GM12878 (cell line): ENCODE measurements around the gene LAMA4. TPM values are rescaled to one million over a fixed set of nuclear protein-coding genes. Genes with fewer than 3 reads are reported as not detected.
A peak's percentile ranks its signal among the peaks of the same experiment; 100 is the strongest.
"Not testable (repeated sequence)": the region's sequence is repeated elsewhere in the genome, so short reads cannot be mapped to it uniquely, and the experiment has no call there.

ENCODE experiments used
- ATAC-seq: fragments of 200-7000 bp; cut with Tn5 transposase; 3 replicates; pipeline ENCODE4 v1.9.1; 2020; ENCODE audit warnings: mild to moderate bottlenecking, moderate library complexity
- BruUV-seq: library from RNA; stranded (reverse); fragments of 400-500 nt; replicated peaks from 2 replicates; lab custom pipeline; 2021; lab: Mats Ljungman, UMichigan
- CTCF ChIA-PET: fragments of 300-600 bp; sonication (Branson Sonifier 250); formaldehyde crosslinking; extraction: SDS; loops from one replicate; lab custom pipeline; 2021; ENCODE audit warnings: inconsistent platforms; lab: Yijun Ruan, JAX
- POLR2A ChIA-PET: fragments of 350-600 bp; formaldehyde crosslinking; extraction: SDS; loops from one replicate; lab custom pipeline; 2021; ENCODE audit warnings: inconsistent platforms; lab: Charles Lee
- RAD21 ChIA-PET: fragments of 300-600 bp; sonication (Branson Sonifier 250); formaldehyde crosslinking; loops from one replicate; lab custom pipeline; 2023; ENCODE audit warnings: antibody characterized with exemption; ENCODE audit not compliant: unreplicated experiment; lab: Charles Lee
- SMC1A ChIA-PET: fragments of 300-600 bp; sonication (Branson Sonifier 250); formaldehyde crosslinking; loops from one replicate; lab custom pipeline; 2023; ENCODE audit not compliant: unreplicated experiment, uncharacterized antibody; lab: Charles Lee
- DNase-seq: peaks from one replicate; pipeline ENCODE4 v3.0.0-alpha.2; 2011; ENCODE audit warnings: low read depth, low spot score
- FAIRE-seq: peaks from 3 replicates; lab custom pipeline; 2011; peaks lifted over from hg19 to GRCh38; lab: Jason Lieb, UNC
- H2AFZ ChIP-seq: 2 replicates; pipeline ENCODE4 v1.6.0; 2011; ENCODE audit warnings: low read depth, low read length, control low read depth; ENCODE audit not compliant: control insufficient read depth
- H3K27ac ChIP-seq: 2 replicates; pipeline ENCODE4 v1.5.1; 2011; ENCODE audit warnings: control low read depth; ENCODE audit not compliant: control insufficient read depth, insufficient read depth
- H3K27me3 ChIP-seq, 2 experiments: replicated peaks in 1 of 2; 2 replicates each; pipeline versions ENCODE4 v1.6.0 to v1.6.1; 2011; ENCODE audit warnings: low read length in 1 of 2; ENCODE audit not compliant: control insufficient read depth in 2 of 2, insufficient read depth in 2 of 2
- H3K36me3 ChIP-seq, 2 experiments: 2 replicates each; pipeline ENCODE4 v1.5.1; 2011; ENCODE audit warnings: low read length in 1 of 2; ENCODE audit not compliant: control insufficient read depth in 2 of 2, insufficient read depth in 2 of 2
- H3K4me1 ChIP-seq: 2 replicates; pipeline ENCODE4 v1.6.1; 2011; ENCODE audit warnings: mild to moderate bottlenecking, low read length, moderate library complexity, mixed read lengths; ENCODE audit not compliant: control insufficient read depth, insufficient read depth
- H3K4me2 ChIP-seq: 2 replicates; pipeline ENCODE4 v1.6.0; 2011; ENCODE audit warnings: control low read depth; ENCODE audit not compliant: control insufficient read depth, insufficient read depth
- H3K4me3 ChIP-seq: fragments of 200-600 bp; sonication (generic); 2 replicates; pipeline ENCODE4 v1.5.1; 2016
- H3K79me2 ChIP-seq: 2 replicates; pipeline ENCODE4 v1.6.0; 2011; ENCODE audit warnings: low read length; ENCODE audit not compliant: control insufficient read depth, insufficient read depth
- H3K9ac ChIP-seq: 2 replicates; pipeline ENCODE4 v1.8.0; 2011; ENCODE audit warnings: low read length, control low read depth, mixed read lengths; ENCODE audit not compliant: control insufficient read depth, insufficient read depth
- H3K9me3 ChIP-seq: replicated peaks from 3 replicates; pipeline ENCODE4 v1.5.1; 2011; ENCODE audit warnings: mild to moderate bottlenecking, low read length; ENCODE audit not compliant: control insufficient read depth, insufficient read depth
- H4K20me1 ChIP-seq: 2 replicates; pipeline ENCODE4 v1.6.0; 2011; ENCODE audit not compliant: control insufficient read depth, insufficient read depth
- BHLHE40 ChIP-seq, 2 experiments: fragments of 450-650 bp in 1 of 2; IDR thresholded peaks; 2 replicates each; pipeline ENCODE4 v1.6.1; 2011 to 2017; ENCODE audit warnings: low read depth in 2 of 2, borderline replicate concordance in 1 of 2, improper control_type of control experiment in 1 of 2, low read length in 1 of 2, mild to moderate bottlenecking in 1 of 2
- DPF2 ChIP-seq: fragments of 450-650 bp; IDR thresholded peaks from 2 replicates; pipeline ENCODE4 v1.6.1; 2017; ENCODE audit warnings: mild to moderate bottlenecking
- IKZF2 ChIP-seq, 2 experiments: fragments of 450-650 bp; IDR thresholded peaks; 2 replicates each; pipeline ENCODE4 v1.6.1; 2017; ENCODE audit warnings: mild to moderate bottlenecking in 2 of 2, moderate library complexity in 2 of 2
- MTA2 ChIP-seq: fragments of 450-650 bp; IDR thresholded peaks from 2 replicates; pipeline ENCODE4 v1.6.1; 2016; ENCODE audit warnings: low read depth, mild to moderate bottlenecking, moderate library complexity
- MYB ChIP-seq: fragments of 150-350 bp; IDR thresholded peaks from 2 replicates; pipeline ENCODE4 v1.6.1; 2014; ENCODE audit warnings: mild to moderate bottlenecking, low read depth, low read length, borderline replicate concordance
- NRF1 ChIP-seq: conservative IDR thresholded peaks from 2 replicates; pipeline ENCODE4 v1.6.1; 2011; ENCODE audit warnings: mild to moderate bottlenecking, low read depth, low read length, improper control_type of control experiment
- POLR2AphosphoS2 ChIP-seq: IDR thresholded peaks from 2 replicates; pipeline ENCODE4 v1.6.1; 2011; ENCODE audit warnings: low read depth, mild to moderate bottlenecking, low read length, improper control_type of control experiment, moderate library complexity
- RUNX3 ChIP-seq: IDR thresholded peaks from 2 replicates; pipeline ENCODE4 v1.6.1; 2012; ENCODE audit warnings: low read length, inconsistent platforms
- SPI1 ChIP-seq: IDR thresholded peaks from 2 replicates; pipeline ENCODE4 v1.6.1; 2011; ENCODE audit warnings: low read depth, mild to moderate bottlenecking, low read length, moderate library complexity, borderline replicate concordance; ENCODE audit not compliant: insufficient read depth
- STAT3 ChIP-seq: IDR thresholded peaks from 2 replicates; pipeline ENCODE4 v1.6.1; 2011; ENCODE audit warnings: low read depth, low read length, improper control_type of control experiment
- SUZ12 ChIP-seq: fragments of 200-600 bp; sonication (generic); IDR thresholded peaks from one replicate; pipeline ENCODE4 v1.6.1; 2018; ENCODE audit warnings: antibody characterized with exemption, mild to moderate bottlenecking; ENCODE audit not compliant: unreplicated experiment
- WRNIP1 ChIP-seq: IDR thresholded peaks from 2 replicates; pipeline ENCODE4 v1.6.1; 2011; ENCODE audit warnings: low read depth, low read length, improper control_type of control experiment, borderline replicate concordance
- WGBS: methylation state at CpG from one replicate; pipeline ENCODE4 v1.1.6; 2016; ENCODE audit warnings: low lambda C conversion rate; ENCODE audit not compliant: insufficient replicate concordance, insufficient coverage; ENCODE audit errors: missing lambda C conversion rate; 5-methylcytosine and 5-hydroxymethylcytosine counted together
- in situ Hi-C: fragments of 300-500 bp; cut with MboI; formaldehyde crosslinking; loops from 9 replicates; pipeline ENCODE4 v1.14.3; 2018; ENCODE audit warnings: mixed read lengths
- intact Hi-C: fragments of 100-400 bp; cut with micrococcal nuclease; formaldehyde crosslinking; loops from one replicate; pipeline ENCODE4 v1.14.2; 2022; ENCODE audit not compliant: unreplicated experiment
- polyA plus RNA-seq, 11 experiments: library from polyadenylated mRNA; depleted of rRNA in 4 of 11; unstranded in 6 of 11; stranded (reverse) in 5 of 11; fragments of >200 nt; fragmentation: Nextera tagmentation in 4 of 11; fragmentation: Illumina TruSeq in 1 of 11; extraction: Ambion mirVana in 4 of 11; extraction: Trizol in 1 of 11; gene quantifications; 1 replicate in 1 of 11; 2 replicates in 10 of 11; pipeline versions ENCODE4 v1.2.1 to v1.2.3, GENCODE V29; 2011 to 2016; ENCODE audit warnings: inconsistent platforms in 2 of 11, missing spikeins in 2 of 11, low read depth in 1 of 11
- total RNA-seq, 4 experiments: library from RNA; depleted of rRNA in 3 of 4; stranded (reverse); fragments of >200 nt in 3 of 4; fragmentation: Illumina TruSeq in 1 of 4; extraction: Trizol in 1 of 4; gene quantifications; 2 replicates each; pipeline versions ENCODE4 v1.2.1 to v1.2.3, GENCODE V29; 2013 to 2021
- TF ChIP-seq, protein P1 (sequence below): fragments of 450-650 bp; IDR thresholded peaks from 2 replicates; pipeline ENCODE4 v1.6.1; 2018; ENCODE audit warnings: borderline replicate concordance, mild to moderate bottlenecking; ENCODE audit not compliant: partially characterized antibody
- TF ChIP-seq, protein P2 (sequence below): fragments of 450-650 bp; IDR thresholded peaks from 2 replicates; pipeline ENCODE4 v1.6.1; 2017; ENCODE audit warnings: mild to moderate bottlenecking, moderate library complexity

The LAMA4 gene
- total and polyA plus RNA-seq, 10 of the 15 experiments (the other 5 are each of a cell fraction or from before 2014, with no cell fraction given): 0.11 to 0.21 (median 0.14) TPM; not detected in 7

DNA sequence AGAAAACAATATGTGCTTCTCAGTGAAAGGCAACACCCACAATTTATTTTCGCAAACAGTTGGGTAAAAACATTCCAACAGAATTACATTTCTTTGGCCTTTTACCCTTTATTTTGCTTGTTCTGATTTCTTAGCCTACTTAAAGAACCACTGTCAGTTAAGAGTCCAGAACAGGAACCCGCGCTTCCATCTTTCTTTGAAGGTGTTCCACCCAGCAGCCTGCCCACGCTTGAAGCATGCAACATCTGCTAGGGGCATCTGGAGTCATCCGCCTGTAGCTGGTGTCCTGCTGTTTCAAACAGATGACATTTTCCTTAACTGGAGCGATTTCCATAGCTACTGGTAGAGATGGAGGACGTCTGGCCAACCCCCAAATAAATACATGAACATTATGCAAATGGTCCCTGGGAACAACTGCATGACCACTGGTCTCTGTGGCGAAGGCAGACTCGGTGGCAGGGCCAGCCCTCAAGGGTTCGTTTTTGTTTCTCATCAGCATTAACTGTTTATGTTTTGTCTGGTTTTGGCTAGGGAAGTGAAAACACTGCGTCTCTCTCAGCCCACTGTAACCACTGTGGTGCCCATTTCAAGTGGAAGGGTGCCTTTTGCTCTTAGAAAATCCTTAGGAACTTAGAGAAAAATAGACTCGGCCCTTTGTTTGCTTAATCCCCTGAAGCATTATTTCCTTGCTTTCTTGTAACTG is 51.6 kb downstream of the LAMA4 start (continued):
- TF ChIP-seq BHLHE40 (IDR thresholded peaks at IDR 0.05; ENCODE audit: borderline replicate concordance in 1 of 2, low read depth in 2 of 2, low read length in 1 of 2) (0 out of 4 replicates have a peak, but pooled peaks of 1 of the 2 experiments have one; percentile 22), SUZ12 (no peak), WRNIP1 (no peak), STAT3 (no peak), MTA2 (peak; percentile 20; the same call in 1 of the 2 replicates), SPI1 (peak; percentile 79), POLR2AphosphoS2 (no peak), IKZF2 (IDR thresholded peaks at IDR 0.05) (peak; percentile 28 to 30; a peak in 2 of 4 replicates), RUNX3 (peak; percentile 32; the same call in 1 of the 2 replicates), NRF1 (no peak), DPF2 (peak; percentile 29; the same call in 1 of the 2 replicates), MYB (no peak)
- TF ChIP-seq, protein P1, sequence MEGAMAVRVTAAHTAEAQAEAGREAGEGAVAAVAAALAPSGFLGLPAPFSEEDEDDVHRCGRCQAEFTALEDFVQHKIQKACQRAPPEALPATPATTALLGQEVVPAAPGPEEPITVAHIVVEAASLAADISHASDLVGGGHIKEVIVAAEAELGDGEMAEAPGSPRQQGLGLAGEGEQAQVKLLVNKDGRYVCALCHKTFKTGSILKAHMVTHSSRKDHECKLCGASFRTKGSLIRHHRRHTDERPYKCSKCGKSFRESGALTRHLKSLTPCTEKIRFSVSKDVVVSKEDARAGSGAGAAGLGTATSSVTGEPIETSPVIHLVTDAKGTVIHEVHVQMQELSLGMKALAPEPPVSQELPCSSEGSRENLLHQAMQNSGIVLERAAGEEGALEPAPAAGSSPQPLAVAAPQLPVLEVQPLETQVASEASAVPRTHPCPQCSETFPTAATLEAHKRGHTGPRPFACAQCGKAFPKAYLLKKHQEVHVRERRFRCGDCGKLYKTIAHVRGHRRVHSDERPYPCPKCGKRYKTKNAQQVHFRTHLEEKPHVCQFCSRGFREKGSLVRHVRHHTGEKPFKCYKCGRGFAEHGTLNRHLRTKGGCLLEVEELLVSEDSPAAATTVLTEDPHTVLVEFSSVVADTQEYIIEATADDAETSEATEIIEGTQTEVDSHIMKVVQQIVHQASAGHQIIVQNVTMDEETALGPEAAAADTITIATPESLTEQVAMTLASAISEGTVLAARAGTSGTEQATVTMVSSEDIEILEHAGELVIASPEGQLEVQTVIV: no peak
- TF ChIP-seq, protein P2, sequence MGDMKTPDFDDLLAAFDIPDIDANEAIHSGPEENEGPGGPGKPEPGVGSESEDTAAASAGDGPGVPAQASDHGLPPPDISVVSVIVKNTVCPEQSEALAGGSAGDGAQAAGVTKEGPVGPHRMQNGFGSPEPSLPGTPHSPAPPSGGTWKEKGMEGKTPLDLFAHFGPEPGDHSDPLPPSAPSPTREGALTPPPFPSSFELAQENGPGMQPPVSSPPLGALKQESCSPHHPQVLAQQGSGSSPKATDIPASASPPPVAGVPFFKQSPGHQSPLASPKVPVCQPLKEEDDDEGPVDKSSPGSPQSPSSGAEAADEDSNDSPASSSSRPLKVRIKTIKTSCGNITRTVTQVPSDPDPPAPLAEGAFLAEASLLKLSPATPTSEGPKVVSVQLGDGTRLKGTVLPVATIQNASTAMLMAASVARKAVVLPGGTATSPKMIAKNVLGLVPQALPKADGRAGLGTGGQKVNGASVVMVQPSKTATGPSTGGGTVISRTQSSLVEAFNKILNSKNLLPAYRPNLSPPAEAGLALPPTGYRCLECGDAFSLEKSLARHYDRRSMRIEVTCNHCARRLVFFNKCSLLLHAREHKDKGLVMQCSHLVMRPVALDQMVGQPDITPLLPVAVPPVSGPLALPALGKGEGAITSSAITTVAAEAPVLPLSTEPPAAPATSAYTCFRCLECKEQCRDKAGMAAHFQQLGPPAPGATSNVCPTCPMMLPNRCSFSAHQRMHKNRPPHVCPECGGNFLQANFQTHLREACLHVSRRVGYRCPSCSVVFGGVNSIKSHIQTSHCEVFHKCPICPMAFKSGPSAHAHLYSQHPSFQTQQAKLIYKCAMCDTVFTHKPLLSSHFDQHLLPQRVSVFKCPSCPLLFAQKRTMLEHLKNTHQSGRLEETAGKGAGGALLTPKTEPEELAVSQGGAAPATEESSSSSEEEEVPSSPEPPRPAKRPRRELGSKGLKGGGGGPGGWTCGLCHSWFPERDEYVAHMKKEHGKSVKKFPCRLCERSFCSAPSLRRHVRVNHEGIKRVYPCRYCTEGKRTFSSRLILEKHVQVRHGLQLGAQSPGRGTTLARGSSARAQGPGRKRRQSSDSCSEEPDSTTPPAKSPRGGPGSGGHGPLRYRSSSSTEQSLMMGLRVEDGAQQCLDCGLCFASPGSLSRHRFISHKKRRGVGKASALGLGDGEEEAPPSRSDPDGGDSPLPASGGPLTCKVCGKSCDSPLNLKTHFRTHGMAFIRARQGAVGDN: no peak

DNA sequence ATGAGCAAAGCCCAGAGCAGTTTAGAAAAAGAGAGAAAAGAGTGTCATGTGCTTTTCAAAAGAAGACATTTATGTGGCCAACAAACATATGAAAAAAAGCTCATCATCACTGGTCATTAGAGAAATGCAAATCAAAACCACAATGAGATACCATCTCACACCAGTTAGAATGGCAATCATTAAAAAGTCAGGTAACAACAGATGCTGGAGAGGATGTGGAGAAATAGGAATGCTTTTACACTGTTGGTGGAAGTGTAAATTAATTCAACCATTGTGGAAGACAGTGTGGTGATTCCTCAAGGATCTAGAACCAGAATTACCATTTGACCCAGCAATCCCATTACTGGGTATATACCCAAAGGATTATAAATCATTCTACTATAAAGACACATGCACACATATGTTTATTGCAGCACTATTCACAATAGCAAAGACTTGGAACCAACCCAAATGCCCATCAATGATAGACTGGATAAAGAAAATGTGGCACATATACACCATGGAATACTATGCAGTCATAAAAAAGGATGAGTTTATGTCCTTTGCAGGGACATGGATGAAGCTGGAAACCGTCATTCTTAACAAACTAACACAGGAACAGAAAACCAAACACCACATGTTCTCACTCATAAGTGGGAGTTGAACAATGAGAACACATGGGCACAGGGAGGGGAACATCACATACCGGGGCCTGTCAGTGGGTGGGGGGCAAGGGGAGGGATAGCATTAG is 54.0 kb downstream of the LAMA4 start:
- in situ Hi-C loops, H4K20me1 ChIP-seq, ATAC-seq, DNase-seq, H3K27ac ChIP-seq, RAD21 ChIA-PET, H3K9ac ChIP-seq, H3K9me3 ChIP-seq, POLR2A ChIA-PET, intact Hi-C loops, FAIRE-seq, H3K4me2 ChIP-seq, H3K4me1 ChIP-seq, H3K79me2 ChIP-seq, CTCF ChIA-PET, H3K36me3 ChIP-seq, H3K4me3 ChIP-seq, H3K27me3 ChIP-seq, H2AFZ ChIP-seq, BruUV-seq: not testable (repeated sequence)
- SMC1A ChIA-PET: interaction anchor here (0.6 kb wide), 1 partner anchor 34 kb away, joined by 3 read pairs; no protein-coding TSS in a partner anchor
- 59% methylated on average over 2 of the region's 2 CpGs for WGBS
